ENCODE results near the gene SLC25A43.
"Not testable (repeated sequence)": the region's sequence is repeated elsewhere in the genome, so short reads cannot be mapped to it uniquely, and the experiment has no call there.

- not testable (repeated sequence) for TF ChIP-seq CTCF (IDR thresholded peaks at IDR 0.05; ENCODE audit: poor library complexity); EZH2phosphoT487 (IDR thresholded peaks at IDR 0.05; ENCODE audit: low read depth, severe bottlenecking, unreplicated experiment); EZH2 (IDR thresholded peaks at IDR 0.05; ENCODE audit: borderline replicate concordance)
These were observed 37.7 kb upstream of the SLC25A43 start for GRCh38 chrX:119361451-119361850.
